DLD1 (cell line): Measurements from ENCODE around the gene IFIT1B.
"Not testable (repeated sequence)": the region's sequence is repeated elsewhere in the genome, so short reads cannot be mapped to it uniquely, and the experiment has no call there.

Experiments
- in situ Hi-C: cut with HindIII; loops from 2 replicates; pipeline ENCODE4 v1.10.0; 2017; ENCODE audit warnings: low sequenced_read_pairs

The IFIT1B gene

DNA sequence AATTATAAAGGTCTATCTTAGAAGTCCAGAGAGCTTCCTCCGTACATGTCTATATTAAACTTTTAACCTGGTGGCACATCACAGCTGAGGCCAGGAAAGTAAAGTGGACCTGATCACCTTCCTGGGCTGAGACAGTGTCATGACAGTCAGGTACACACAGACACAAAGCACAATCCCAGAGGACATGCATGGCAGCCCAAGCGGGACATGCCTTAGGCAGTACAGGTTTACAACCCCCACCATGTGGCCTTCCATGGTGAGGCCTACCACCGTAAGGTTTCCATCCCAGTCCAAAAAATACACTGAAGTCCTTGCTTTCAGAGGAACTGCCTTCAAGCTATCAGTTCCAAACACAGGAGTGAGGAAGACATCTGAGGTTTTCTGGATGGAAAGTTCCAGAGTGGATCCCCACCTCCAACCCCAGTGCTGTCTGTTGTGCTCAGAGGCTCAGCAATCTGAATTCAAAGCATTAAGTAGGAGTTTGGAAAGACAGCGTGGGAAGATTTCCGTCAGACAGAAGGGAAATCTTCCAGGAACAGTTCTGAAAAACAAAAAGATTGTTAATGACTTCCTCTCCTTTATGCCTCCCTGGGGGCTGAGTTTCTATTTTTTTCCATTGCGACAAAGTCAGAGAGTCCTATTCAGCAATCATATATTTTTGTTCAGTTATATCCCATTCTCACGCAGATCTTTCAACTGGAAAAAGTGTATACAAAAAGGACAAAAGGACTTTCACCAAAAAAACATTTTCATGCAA lies 30.0 kb upstream of the IFIT1B start:
- in situ Hi-C loops: no loop called here

DNA sequence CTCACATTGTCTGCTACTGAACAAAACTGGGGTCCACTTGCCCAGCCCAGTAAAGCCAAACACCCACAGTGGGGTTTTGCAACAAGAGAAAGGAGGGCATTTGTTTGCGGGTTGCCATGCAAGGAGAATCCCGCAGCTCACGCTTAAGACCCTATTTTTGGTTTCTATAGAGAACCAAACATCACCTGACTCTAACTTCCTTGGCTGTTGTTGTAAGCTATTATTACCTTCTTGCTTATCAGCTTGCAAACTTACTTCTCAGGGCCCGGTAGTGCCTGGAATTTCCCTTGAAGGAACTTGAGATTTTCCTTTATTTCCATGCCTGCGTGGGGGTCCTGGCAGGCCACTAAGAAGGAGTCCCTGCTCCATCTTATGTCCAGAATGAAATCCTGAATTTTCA lies 29.4 kb upstream of the IFIT1B start:
- in situ Hi-C loops: no loop called here

DNA sequence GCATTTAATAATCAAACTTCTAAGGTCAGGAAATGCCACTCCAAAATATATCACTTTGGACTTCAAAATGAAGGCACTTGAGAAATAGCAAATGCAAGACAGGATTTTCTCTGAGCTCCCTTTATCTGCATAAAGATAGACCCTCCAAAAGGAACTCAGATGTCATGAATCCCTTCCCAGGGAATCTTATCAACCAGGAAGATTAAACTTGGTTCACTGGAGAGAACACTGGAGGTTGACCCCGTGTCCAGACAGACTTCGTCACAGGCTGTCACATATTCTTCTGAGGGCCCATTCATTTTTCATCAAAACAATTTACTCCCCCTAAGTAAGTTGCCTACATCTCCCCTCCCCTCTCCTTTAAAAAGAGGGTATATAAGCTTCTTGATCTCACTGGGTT lies 28.9 kb upstream of the IFIT1B start:
- in situ Hi-C loops: no loop called here

DNA sequence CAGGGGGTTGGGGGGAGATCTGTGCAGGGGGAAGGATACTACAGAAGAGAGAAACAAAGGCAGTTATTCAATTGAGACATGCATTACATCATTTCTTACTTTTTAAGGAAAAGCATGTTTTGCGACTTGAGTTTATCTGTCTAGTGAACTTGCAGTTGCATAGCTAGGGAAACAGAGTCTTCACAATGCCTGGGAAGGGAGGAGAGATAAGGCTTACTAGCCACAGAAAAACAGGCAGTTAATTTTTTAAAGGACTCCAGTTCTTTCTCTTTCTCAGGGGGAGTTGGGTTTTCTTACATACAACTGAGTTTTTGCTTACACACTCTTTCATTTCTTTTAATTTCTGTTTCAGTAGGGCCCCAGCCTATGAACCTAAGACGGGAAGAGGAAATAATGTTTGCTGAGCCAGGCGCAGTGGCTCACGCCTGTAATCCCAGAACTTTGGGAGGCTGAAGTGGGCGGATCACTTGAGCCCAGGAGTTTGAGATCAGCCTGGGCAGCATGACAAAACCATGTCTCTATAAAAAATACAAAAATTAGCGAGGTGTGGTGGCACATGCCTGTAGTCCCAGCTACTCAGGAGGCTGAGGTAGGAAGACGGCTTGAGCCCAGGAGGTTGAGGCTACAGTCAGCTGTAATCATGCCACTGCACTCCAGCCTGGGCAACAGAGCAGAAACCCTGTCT lies 27.1 kb upstream of the IFIT1B start:
- in situ Hi-C loops: not testable (repeated sequence)

DNA sequence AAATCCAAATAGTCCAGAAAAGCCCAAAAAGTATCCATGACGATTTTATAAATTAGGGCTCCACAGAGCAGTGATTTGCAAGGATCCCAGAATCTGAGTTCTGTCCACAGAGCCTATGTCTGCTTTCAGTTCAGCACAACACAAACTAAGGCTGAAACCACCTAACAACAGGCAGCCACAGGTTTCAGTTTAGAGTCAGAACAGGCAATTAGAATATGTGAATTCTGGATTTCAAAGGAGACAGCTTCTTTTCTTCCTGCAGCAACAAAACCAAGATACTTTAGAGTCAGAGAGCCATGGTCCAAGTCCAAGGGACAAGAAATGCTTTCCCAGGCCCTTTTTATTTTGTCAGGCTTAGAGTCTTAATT lies 26.5 kb upstream of the IFIT1B start:
- in situ Hi-C loops: no loop called here

DNA sequence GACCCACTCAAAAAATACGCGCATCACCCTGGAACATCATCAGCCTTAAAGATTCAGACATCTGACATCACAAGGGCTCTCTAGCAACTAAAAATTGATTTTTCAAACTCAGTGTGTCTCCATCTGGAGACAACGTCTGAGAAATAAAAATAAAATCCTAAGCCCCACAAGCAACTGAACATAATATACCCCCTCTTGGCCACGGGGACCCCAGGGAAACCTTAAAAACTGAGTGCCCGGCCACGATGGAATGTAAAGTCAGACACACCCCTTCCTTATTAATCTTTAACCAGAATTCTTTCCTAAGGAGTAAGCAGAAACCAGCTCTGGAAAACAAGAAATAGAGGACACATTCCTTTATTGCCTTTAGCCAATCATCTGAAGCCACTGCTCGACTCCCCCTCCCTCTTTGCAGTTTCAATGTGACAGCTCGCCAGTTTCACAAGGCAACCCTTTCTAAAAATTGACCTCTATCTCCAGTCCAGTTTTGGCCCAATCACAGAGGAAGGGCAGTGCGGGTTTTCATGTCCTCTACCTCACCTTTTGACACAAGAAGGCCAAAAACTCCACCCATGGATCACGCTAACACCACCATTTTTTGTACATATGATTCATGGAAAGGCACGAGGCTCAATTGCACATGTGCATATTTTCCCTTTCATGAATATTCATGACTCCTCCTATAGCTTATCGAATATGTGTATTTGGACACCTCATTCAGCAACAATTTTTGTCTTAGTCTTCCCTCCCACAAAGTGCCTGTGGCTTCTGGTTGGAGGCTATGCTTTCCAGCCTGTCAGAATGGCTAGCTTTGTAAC lies 25.9 kb upstream of the IFIT1B start:
- in situ Hi-C loops: no loop called here

DNA sequence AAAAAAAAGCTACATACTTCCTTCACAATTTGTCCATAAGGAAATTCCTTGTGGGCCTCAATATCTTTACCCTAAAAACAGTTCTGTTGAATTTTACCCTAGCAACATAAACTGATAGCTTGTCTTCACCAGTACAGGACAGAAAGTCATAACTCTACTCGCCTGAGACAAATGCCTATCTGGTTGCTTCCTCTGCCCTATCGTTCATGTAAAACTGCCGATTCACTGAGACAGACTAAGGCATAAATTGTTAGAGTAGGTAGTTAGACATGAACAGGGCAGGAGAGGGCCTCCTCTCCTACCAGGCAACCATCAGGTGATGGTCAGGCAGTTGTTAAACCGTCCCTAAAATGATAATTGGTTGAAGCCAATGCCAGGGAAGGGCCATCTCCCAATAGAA lies 25.1 kb upstream of the IFIT1B start:
- in situ Hi-C loops: no loop called here

DNA sequence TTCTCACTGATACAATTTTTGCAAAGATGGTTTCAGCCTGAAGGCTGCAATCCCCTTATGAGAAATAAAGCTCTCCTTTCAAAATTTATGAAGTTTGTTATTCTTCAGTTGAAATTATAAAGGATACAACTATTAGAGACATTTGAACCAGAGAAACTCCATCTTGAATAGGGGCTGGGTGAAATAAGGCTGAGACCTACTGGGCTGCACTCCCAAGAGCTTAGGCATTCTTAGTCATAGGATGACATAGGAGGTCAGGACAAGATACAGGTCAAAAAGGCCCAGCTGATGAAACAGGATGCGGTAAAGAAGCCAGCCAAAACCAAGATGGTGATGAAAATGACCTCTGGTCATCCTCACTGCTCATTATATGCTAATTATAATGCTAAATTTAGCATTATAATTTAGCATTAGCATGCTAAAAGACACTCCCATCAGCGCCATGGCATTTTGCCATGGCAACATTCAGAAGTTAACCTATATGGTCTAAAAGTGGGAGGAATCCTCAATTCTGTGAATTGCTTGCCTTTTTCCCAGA lies 22.4 kb upstream of the IFIT1B start:
- in situ Hi-C loops: no loop called here

DNA sequence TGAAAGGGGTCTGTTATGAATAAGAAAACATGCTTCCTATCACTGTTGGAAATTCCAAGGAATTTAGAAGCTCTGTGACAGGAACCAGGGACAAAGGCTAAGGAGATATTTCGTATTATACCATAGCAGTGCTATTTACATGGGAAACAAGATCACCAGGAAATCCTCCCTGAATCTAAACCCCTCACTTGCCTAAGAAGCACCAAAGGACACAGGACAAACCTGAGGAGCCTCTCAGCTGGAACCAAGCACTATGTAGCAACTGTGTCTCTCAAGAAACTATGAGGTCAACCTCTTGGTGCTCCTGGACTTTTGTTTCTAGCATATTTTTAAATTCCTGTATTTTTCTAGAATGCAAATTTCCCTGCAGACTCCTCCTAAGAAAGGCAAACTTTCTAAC lies 20.8 kb upstream of the IFIT1B start:
- in situ Hi-C loops: no loop called here

DNA sequence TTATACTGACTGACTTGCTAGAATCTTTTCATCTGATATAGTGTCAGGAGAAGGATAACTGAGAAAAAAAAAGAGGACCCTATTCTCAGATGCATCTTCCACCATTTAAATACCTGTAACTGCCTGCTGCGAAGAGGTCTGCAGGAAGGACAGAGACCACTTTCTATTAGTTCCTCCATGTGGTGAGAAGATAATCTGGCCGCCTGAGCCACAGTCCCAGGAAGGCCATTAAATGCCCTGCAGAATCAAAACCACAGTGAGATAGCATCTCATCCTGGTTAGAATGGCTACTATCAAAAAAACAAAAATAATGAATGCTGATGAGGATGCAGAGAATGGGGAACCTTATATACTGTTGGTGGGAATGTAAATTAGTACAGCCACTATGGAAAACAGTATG lies 19.9 kb upstream of the IFIT1B start:
- in situ Hi-C loops: no loop called here

DNA sequence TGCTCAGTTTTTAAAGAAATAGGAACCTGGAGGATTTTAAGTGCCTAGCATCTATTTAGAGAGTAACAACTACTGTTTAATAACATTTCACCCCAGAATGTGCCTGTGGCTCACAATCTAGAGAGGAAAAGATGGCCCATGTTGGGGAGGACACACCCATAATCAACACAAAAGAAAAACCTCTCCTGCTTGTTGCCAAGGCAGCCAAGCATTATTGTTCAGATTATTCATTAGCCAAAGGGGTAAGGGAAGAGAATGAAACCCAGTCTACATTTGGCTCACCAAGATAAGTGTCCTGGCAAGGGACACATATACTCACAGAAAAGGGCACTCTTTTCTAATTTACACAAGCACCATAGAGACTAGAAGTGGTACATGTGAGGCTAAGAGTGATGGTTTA lies 17.7 kb upstream of the IFIT1B start:
- in situ Hi-C loops: no loop called here

DNA sequence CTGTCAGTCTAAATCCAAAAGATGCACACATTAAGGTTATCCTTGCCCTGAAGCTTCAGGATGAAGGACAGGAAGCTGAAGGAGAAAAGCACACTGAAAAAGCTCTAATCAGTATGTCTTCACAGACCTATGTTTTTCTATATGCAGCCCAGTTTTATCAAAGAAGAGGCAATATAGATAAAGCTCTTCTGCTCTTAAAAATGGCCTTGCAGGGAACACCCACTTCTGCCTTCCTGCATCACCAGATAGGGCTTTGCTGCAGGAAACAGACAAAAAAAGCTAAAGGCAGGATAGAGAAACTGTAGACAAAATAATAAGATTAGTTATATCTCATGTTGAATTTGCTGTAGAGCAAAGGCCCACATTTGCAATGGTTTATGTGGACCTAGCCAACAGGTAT lies 14.9 kb upstream of the IFIT1B start:
- in situ Hi-C loops: no loop called here

DNA sequence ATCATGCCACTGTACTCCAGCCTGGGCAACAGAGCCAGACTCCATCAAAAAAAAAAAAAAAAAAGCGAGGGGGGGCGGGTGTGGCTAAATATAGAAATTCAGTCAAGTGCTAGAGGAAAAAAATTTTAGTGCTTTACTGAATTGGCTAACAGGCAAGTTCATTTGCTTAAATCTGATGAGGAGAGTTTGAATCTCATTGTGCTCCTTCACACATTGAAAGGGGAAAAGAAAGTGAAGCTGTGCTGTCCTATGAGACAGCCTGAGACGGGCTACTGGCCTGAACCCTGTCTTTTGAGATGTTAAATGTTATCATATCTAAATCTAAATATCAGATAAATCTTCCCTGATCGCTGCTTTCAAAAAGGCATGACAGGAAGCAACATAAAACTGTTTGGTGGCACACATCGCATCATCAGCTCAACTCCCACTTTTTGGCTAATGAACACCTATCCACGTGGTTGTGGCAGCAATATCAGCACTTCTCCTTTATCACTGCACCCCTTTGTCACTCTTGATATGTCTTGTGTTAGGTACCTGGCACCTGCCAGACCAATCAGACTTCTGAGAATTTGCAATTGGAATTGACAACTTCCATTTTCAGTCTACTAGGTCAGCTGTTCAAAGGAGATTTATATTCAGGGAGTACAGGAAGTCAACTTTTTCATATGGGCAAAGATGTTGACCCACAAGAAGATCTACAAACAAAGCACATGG lies 14.0 kb upstream of the IFIT1B start:
- in situ Hi-C loops: no loop called here

DNA sequence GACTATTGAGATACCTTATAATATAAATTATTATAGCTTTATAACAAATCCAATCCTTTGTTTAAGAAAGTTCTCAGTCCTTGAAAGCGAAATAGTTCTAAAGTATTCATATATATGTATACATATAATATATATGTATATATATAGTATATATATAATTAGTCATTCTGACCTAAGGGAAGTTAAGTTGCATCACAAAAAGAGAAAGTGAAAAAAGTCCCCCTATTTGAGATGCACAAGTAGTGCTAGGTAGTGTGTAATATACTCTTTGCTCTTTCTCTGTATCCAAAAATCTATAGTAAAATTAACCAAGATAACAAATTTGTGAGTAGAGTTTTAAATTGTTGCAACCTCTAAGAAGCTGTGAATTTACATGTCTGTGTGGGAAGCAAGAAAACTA lies 13.3 kb upstream of the IFIT1B start:
- in situ Hi-C loops: no loop called here

DNA sequence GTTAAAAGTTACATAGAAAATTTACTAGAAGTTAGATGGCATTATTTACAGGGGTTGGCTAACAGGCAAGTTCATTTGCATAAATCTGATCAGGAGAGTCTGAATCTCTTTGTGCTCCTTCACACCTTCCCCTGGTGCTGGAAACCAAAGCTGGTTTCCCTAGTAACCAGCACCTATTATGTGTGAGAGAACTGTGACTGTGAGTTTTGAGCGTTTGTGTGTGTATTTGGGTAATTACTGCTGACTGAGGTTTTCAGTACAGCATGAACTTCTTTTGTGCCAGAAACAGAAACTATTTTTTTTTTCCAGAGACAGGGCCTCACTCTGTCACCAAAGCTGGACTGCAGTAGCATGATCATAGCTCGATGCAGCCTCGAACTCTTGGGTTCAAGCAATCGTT lies 10.3 kb upstream of the IFIT1B start:
- in situ Hi-C loops: no loop called here

DNA sequence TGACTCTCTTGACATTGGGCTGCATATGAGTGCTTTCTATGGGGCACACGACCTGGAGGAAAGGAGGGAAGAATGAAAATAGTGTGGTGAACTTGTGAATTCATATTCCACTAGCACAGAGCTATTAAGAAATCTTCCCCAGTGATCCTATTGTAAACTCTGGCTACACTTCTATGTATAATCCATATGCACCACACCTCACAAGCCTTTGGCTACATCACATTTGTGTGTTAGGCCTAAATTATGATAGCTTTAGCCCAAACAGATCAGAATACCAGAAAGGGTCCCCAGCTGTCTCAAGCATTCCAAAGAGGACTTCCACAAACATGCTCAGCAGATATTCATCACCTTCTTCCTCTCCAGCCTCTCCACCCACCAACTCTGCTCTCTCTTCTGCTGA lies 9.7 kb upstream of the IFIT1B start:
- in situ Hi-C loops: no loop called here

DNA sequence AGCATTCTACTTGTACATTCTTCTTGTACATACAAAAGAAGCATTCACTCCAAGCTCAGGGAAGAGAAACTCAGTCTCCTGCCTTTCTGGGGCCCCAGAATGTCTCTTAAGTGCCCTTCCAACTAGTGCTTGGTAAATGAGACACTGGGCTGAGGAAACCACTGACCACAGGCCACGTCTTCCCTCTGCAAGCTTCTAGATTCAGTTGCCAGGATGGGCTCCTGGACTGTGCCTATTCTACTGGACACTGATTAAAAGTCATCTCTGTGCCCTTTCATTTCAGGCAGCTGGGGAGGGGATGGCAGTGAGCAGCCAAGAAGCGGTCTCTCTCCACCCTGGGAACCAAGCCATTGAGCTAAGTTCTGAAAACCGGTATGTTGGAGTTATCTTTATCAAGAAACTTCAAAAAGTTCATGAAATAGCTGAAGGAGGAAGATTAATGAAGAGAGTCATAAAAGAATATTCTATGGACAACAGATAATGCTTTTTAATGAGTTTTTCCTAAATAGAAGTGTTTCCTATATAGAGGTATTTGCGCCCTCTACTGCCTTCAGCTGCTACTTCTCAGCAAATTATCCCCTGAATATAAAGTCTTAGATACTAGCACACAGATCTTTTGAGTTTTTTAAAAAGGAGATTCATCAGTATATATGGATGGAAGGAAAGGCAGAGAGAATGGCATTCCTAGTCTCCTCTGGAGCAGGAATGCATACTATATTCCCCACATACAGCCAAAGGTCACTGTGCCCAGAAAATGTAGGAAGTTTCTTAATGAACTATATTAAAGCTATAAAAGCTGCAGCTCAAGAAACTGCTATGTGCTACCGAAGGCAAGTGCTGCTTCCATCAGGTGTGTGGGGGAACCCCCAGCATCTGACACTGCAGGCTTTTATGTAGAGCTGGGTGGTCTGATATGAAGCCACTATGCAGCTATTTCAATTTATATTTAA lies 8.4 kb upstream of the IFIT1B start:
- in situ Hi-C loops: no loop called here

DNA sequence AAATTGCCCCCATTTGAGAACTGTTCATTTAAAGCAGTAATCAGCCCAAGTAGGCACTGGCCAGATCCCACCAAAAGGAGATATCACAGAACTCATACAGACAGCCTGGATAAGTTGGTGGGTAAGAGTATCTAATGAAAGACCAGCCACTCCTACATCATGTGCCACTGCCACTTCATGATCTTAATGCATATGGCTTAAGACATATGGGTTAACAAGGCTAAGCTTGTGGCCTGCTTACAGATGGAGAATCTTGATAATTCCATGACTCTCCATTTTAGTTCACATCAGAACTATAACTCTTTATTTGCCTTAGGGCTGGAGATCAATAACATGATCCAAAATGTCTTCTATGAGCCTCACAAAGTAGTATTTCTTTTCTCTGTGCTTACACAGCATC lies 6.8 kb upstream of the IFIT1B start:
- in situ Hi-C loops: no loop called here

DNA sequence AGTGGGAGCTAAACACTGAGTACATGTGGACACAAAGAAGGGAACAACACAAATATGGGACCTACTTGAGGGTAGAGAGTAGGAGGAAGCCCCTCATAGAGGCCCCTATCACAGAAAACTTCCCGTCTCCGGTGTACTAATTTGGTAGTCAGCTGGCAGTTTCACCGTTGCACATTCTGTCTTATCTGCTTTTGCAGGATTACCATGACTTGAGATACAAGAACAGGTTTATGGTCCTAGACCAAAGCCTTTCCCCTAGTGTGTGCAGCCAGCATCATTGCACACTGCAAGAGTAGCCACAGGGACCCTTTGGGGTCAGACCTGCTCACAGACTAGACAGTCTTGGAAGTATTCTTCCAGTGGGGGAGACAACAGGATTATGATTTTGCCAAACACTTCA lies 5.9 kb upstream of the IFIT1B start:
- in situ Hi-C loops: no loop called here
